ENCODE measurements around the gene MYEOV. TPM values are rescaled to one million over a fixed set of nuclear protein-coding genes. Genes with fewer than 3 reads are reported as not detected.
A peak's percentile ranks its signal among the peaks of the same experiment; 100 is the strongest.

The MYEOV gene
- total and polyA plus RNA-seq, 4 donors: 0.37 to 0.82 (median 0.64) TPM

- Histone ChIP-seq H3K27ac (ENCODE audit: low read depth in 1 of 2, low read length in 1 of 2) (no peak overlapping the region), H3K36me3 (ENCODE audit: control insufficient read depth in 4 of 4, insufficient read depth in 4 of 4, low read length in 4 of 4) (no peaks in the 10 kb centered on the region), H3K4me1 (ENCODE audit: control insufficient read depth in 5 of 5, insufficient read depth in 5 of 5, low read length in 5 of 5) (peaks cover 0 to 25% (median 10%) of the 10 kb centered on the region in 5 donors), H3K9ac (ENCODE audit: insufficient read depth in 1 of 2, low read length in 2 of 2) (no peak overlapping the region), H3K9me3 (ENCODE audit: control insufficient read depth in 4 of 4, insufficient read depth in 3 of 4, low read length in 3 of 4) (no peaks in the 10 kb centered on the region), H3K4me3 (no peak overlapping the region), H3K27me3 (ENCODE audit: control insufficient read depth in 3 of 3, insufficient read depth in 3 of 3, low read length in 2 of 3) (no peaks in the 10 kb centered on the region)
- WGBS, 2 donors: 70 to 77% methylated on average over 7 of the region's 8 CpGs
- no peak for TF ChIP-seq CTCF (IDR thresholded peaks at IDR 0.05; ENCODE audit: control extremely low read depth, extremely low read depth)
- DNase-seq (no peak), ATAC-seq (ENCODE audit: insufficient read depth, low FRiP score) (no peak)
Observed at GRCh38 chr11:69262918-69263735, 30.8 kb upstream of the MYEOV start.

GRCh38 chr11:69263736-69264052, 30.3 kb upstream of the MYEOV start:
- no peak overlapping the region for H3K4me3 ChIP-seq
- peaks cover 0 to 25% (median 14%) of the 10 kb centered on the region in 5 donors for H3K4me1 ChIP-seq (ENCODE audit: control insufficient read depth in 5 of 5, insufficient read depth in 5 of 5, low read length in 5 of 5)
- no peak overlapping the region for H3K27ac ChIP-seq (ENCODE audit: low read depth in 1 of 2, low read length in 1 of 2)
- WGBS, 2 donors: 56 to 63% methylated on average over 3 of the region's 3 CpGs
- peak; percentile 55 to 64 (median 62) for DNase-seq
- H3K27me3 ChIP-seq (ENCODE audit: control insufficient read depth in 3 of 3, insufficient read depth in 3 of 3, low read length in 2 of 3): no peaks in the 10 kb centered on the region
- H3K9me3 ChIP-seq (ENCODE audit: control insufficient read depth in 4 of 4, insufficient read depth in 3 of 4, low read length in 3 of 4): no peaks in the 10 kb centered on the region
- no peak for ATAC-seq (ENCODE audit: insufficient read depth, low FRiP score)
- TF ChIP-seq CTCF (IDR thresholded peaks at IDR 0.05; ENCODE audit: control extremely low read depth, extremely low read depth): no peak
- no peaks in the 10 kb centered on the region for H3K36me3 ChIP-seq (ENCODE audit: control insufficient read depth in 4 of 4, insufficient read depth in 4 of 4, low read length in 4 of 4)
- no peak overlapping the region for H3K9ac ChIP-seq (ENCODE audit: insufficient read depth in 1 of 2, low read length in 2 of 2)

- Histone ChIP-seq H3K36me3 (ENCODE audit: control insufficient read depth in 4 of 4, insufficient read depth in 4 of 4, low read length in 4 of 4) (no peaks in the 10 kb centered on the region), H3K9ac (ENCODE audit: insufficient read depth in 1 of 2, low read length in 2 of 2) (no peak overlapping the region), H3K4me1 (ENCODE audit: control insufficient read depth in 5 of 5, insufficient read depth in 5 of 5, low read length in 5 of 5) (peaks cover 0 to 25% (median 14%) of the 10 kb centered on the region in 5 donors), H3K27ac (ENCODE audit: low read depth in 1 of 2, low read length in 1 of 2) (no peak overlapping the region), H3K4me3 (no peak overlapping the region), H3K27me3 (ENCODE audit: control insufficient read depth in 3 of 3, insufficient read depth in 3 of 3, low read length in 2 of 3) (no peaks in the 10 kb centered on the region), H3K9me3 (ENCODE audit: control insufficient read depth in 4 of 4, insufficient read depth in 3 of 4, low read length in 3 of 4) (no peaks in the 10 kb centered on the region)
- 92 to 97% methylated on average over 4 of the region's 4 CpGs for WGBS, 2 donors
- DNase-seq (no peak), ATAC-seq (ENCODE audit: insufficient read depth, low FRiP score) (no peak)
- TF ChIP-seq CTCF (IDR thresholded peaks at IDR 0.05; ENCODE audit: control extremely low read depth, extremely low read depth): no peak
Observed at GRCh38 chr11:69264486-69264885, 29.5 kb upstream of the MYEOV start.

Measured in lung (tissue), 12 donors.